GM20000 (cell line): ENCODE measurements around the gene EEF1A2.
"Not testable (repeated sequence)": the region's sequence is repeated elsewhere in the genome, so short reads cannot be mapped to it uniquely, and the experiment has no call there.

ENCODE experiments used
- DNase-seq: peaks from one replicate; pipeline ENCODE4 v3.0.0; 2012; ENCODE audit warnings: low spot score
- CTCF ChIP-seq: IDR thresholded peaks from 2 replicates; pipeline ENCODE4 v1.5.1; 2012; ENCODE audit warnings: mild to moderate bottlenecking, control low read depth; ENCODE audit errors: extremely low read depth, missing control alignments

EEF1A2 gene

DNA sequence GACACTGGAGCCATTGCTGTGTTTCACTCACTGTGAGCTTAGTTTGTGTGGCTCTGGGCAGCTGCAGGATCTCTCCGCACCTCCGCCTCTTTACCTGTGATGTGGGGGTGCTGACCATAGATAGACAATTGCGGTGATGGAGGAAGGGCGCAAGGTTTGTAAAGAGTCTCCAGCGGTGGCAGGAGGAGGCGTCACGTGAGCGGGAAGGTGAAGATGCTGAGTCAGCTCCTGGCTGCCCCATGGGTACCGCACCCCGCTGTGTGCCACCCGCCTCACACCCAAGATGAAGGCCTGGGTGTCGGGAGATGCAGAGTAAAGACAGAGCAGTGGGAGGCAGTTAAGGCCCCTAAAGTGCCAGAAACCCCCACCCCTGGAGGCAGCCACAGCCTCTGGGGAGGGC is 17.4 kb downstream of the EEF1A2 start:
- TF ChIP-seq CTCF = no peak
- DNase-seq = no peak

GRCh38 chr20:63479695-63480419 is 19.0 kb downstream of the EEF1A2 start:
- DNase-seq = not testable (repeated sequence)

DNA sequence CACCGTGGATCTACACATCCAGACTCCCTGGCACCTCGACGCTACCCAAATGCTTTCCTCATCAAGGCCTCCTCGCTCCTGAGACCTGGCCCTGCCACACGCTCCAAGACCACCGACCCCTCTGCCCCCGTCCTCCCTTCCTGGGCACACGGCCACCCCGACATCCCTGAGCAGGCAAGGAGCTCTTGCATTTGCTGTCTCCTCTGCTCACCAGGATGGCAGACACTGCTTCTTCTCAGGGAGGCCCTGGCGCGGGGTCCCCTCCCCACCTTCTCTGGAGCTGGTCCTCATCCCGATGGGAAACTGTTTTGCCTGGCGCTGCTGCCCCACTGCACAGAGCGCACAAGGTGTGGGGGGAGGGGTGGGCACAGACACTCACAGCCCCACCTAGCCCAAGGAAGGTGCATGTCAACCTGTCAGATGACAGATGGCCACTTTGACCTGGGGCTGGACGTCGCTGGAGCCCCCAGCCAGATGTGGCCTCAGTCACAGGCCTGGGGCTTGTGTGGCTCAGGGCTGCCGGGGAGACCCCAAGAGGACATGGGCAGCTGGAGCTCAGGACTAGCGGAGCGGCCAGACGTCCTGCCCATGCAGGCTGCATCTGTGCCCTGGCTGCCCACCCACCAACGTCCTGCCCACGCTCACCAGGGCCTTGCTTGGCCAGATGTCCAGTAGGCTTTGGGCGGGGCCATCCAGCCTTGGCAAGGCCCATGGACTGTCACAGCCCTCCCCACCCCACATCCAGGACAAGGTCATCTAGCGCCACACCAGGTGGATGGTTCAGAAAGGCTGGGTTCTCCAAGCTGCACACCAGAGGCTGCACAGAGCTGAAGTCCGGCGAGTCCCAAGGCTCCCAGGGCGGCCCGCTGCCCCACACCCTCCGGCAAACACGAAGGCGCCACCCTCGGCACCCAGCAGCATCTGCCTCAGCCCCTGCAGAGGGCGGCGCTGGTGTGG is 20.3 kb downstream of the EEF1A2 start:
- no peak for DNase-seq
- no peak for TF ChIP-seq CTCF

DNA sequence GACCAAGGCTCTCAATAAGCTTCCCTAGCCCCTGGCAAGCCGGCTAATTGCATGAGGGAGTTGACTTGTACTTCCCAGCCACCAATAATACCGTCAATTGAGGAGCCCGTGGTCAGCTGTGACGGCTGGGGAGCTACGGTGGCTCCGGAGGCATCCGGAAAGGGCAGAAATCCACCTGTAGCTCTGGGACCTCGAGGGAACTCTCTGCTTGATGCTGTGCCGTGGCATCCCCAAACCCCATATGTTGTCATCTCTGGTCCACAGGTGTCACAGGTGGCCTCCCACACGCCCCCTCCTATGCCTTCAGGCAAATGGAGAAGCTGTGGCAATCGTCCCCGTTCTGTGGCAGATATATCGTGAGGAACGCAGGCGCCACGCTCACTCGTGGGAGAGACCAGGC is 20.9 kb downstream of the EEF1A2 start:
- no peak for DNase-seq
- no peak for TF ChIP-seq CTCF

GRCh38 chr20:63477061-63477616 is 21.7 kb downstream of the EEF1A2 start:
- no peak for TF ChIP-seq CTCF
- no peak for DNase-seq

DNA sequence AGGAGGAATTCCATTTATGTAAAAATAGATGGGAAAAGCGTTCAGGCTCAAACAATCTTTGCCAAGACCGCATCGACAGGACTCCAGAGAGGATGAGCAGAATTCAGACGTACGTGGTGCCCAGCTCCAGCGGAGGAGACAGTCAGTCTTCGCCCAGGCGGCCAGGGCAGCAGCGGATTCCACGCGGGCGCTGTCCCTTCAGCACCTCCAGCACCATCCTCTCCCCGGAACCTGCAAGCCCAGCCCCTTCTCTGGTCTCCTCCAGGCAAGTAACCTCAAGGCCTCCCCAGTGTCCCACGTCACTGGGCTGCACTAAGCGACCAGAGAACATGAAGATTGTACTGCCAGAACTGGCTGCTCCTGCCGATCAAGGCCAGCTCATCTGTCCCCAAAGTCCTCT is 23.7 kb downstream of the EEF1A2 start:
- no peak for TF ChIP-seq CTCF
- no peak for DNase-seq

- DNase-seq = no peak
- TF ChIP-seq CTCF = no peak
These were observed 25.1 kb downstream of the EEF1A2 start for GRCh38 chr20:63473555-63474449.
